NCI-H1048 (cell line): ENCODE results near the gene RCAN2.
A peak's percentile ranks its signal among the peaks of the same experiment; 100 is the strongest.

Source experiments
- DNase-seq: peaks from one replicate; lab custom pipeline; 2025; lab: John Stamatoyannopoulos, UW

Gene RCAN2

GRCh38 chr6:46215213-46215612 lies 276.0 kb downstream of the RCAN2 start:
- DNase-seq, result no peak

GRCh38 chr6:46211917-46212316 lies 279.3 kb downstream of the RCAN2 start:
- no peak for DNase-seq

GRCh38 chr6:46210294-46210693 lies 281.0 kb downstream of the RCAN2 start:
- DNase-seq, result no peak

- DNase-seq, result no peak
Observed at GRCh38 chr6:46208303-46208702, 282.9 kb downstream of the RCAN2 start.

- no peak for DNase-seq
Observed at GRCh38 chr6:46207174-46207573, 284.1 kb downstream of the RCAN2 start.

- no peak for DNase-seq
Observed at GRCh38 chr6:46204880-46205650, 286.2 kb downstream of the RCAN2 start.

- no peak for DNase-seq
Observed at GRCh38 chr6:46203391-46204177, 287.7 kb downstream of the RCAN2 start.

- DNase-seq, result no peak
Observed at GRCh38 chr6:46201702-46202101, 289.5 kb downstream of the RCAN2 start.

GRCh38 chr6:46199387-46199786 lies 291.9 kb downstream of the RCAN2 start:
- no peak for DNase-seq

GRCh38 chr6:46191961-46192360 lies 299.3 kb downstream of the RCAN2 start:
- no peak for DNase-seq

GRCh38 chr6:46190889-46191288 lies 300.4 kb downstream of the RCAN2 start:
- DNase-seq, result no peak

- no peak for DNase-seq
Observed at GRCh38 chr6:46189726-46190125, 301.5 kb downstream of the RCAN2 start.

- DNase-seq, result no peak
Observed at GRCh38 chr6:46186583-46186982, 304.7 kb downstream of the RCAN2 start.

GRCh38 chr6:46184114-46184513 lies 307.1 kb downstream of the RCAN2 start:
- no peak for DNase-seq

GRCh38 chr6:46175976-46176375 lies 315.3 kb downstream of the RCAN2 start:
- peak; percentile 76 for DNase-seq

- DNase-seq, result no peak
Observed at GRCh38 chr6:46175446-46175845, 315.8 kb downstream of the RCAN2 start.

- DNase-seq, result no peak
Observed at GRCh38 chr6:46174904-46175303, 316.3 kb downstream of the RCAN2 start.

GRCh38 chr6:46172176-46172575 lies 319.1 kb downstream of the RCAN2 start:
- no peak for DNase-seq
